Nephron (organoid): ENCODE data around the gene ANKRD44.

ENCODE experiments used
- H3K27ac Mint-ChIP-seq, 3 experiments: 2 replicates each; pipeline ENCODE4 v1.8.0; 2020; ENCODE audit warnings: mixed read lengths in 3 of 3, mild to moderate bottlenecking in 2 of 3, moderate library complexity in 1 of 3
- H3K27me3 Mint-ChIP-seq: 2 replicates; pipeline ENCODE4 v1.8.0; 2021; ENCODE audit warnings: low read depth, mild to moderate bottlenecking, moderate library complexity, mixed read lengths
- H3K36me3 Mint-ChIP-seq: 2 replicates; pipeline ENCODE4 v1.8.0; 2020; ENCODE audit warnings: low read depth, mixed read lengths
- H3K4me1 Mint-ChIP-seq: 2 replicates; pipeline ENCODE4 v1.8.0; 2020; ENCODE audit warnings: mixed read lengths
- H3K4me3 Mint-ChIP-seq, 3 experiments: 2 replicates each; pipeline ENCODE4 v1.8.0; 2020; ENCODE audit warnings: mild to moderate bottlenecking in 3 of 3, mixed read lengths in 3 of 3, moderate library complexity in 2 of 3
- H3K9me3 Mint-ChIP-seq: 2 replicates; pipeline ENCODE4 v1.8.0; 2020; ENCODE audit warnings: mixed read lengths
- CTCF ChIP-seq, 3 experiments: fragments of 200-600 bp; sonication (generic); IDR thresholded peaks; one replicate each; pipeline ENCODE4 v1.5.0; 2021; ENCODE audit warnings: antibody characterized with exemption in 3 of 3; ENCODE audit not compliant: unreplicated experiment in 3 of 3

The ANKRD44 gene

GRCh38 chr2:196959734-196960338 is 350.7 kb downstream of the ANKRD44 start:
- peak overlapping the region; percentile 11 to 87 (median 28) for H3K27ac Mint-ChIP-seq

GRCh38 chr2:196959281-196959680 is 351.3 kb downstream of the ANKRD44 start:
- peaks cover 6% of the 10 kb centered on the region for H3K4me1 Mint-ChIP-seq
- H3K27ac Mint-ChIP-seq = peak overlapping the region; percentile 11 to 87 (median 28)
- H3K9me3 Mint-ChIP-seq = no peaks in the 10 kb centered on the region
- H3K4me3 Mint-ChIP-seq = no peak overlapping the region
- no peaks in the 10 kb centered on the region for H3K27me3 Mint-ChIP-seq
- H3K36me3 Mint-ChIP-seq = no peaks in the 10 kb centered on the region
- no peak for TF ChIP-seq CTCF (IDR thresholded peaks at IDR 0.05; ENCODE audit: unreplicated experiment in 3 of 3)

More at GRCh38 chr2:196959734-196960338, 350.7 kb downstream of the ANKRD44 start:
- TF ChIP-seq CTCF (IDR thresholded peaks at IDR 0.05; ENCODE audit: unreplicated experiment in 3 of 3) = no peak
- H3K4me1 Mint-ChIP-seq = peaks cover 6% of the 10 kb centered on the region
- H3K9me3 Mint-ChIP-seq = no peaks in the 10 kb centered on the region
- H3K4me3 Mint-ChIP-seq = no peak overlapping the region
- H3K36me3 Mint-ChIP-seq = no peaks in the 10 kb centered on the region
- H3K27me3 Mint-ChIP-seq = no peaks in the 10 kb centered on the region

- Mint-ChIP-seq H3K4me3 (no peak overlapping the region), H3K27ac (peak overlapping the region in 1 of 3 experiments; percentile 94), H3K27me3 (no peaks in the 10 kb centered on the region), H3K36me3 (no peaks in the 10 kb centered on the region), H3K9me3 (no peaks in the 10 kb centered on the region), H3K4me1 (peaks cover 6% of the 10 kb centered on the region)
- TF ChIP-seq CTCF (IDR thresholded peaks at IDR 0.05; ENCODE audit: unreplicated experiment in 3 of 3) = no peak
Measured at GRCh38 chr2:196957881-196958525, 352.6 kb downstream of the ANKRD44 start.

GRCh38 chr2:196957442-196957841 is 353.1 kb downstream of the ANKRD44 start:
- H3K27me3 Mint-ChIP-seq = no peaks in the 10 kb centered on the region
- peaks cover 6% of the 10 kb centered on the region for H3K4me1 Mint-ChIP-seq
- H3K9me3 Mint-ChIP-seq = no peaks in the 10 kb centered on the region
- no peak overlapping the region for H3K4me3 Mint-ChIP-seq
- no peak for TF ChIP-seq CTCF (IDR thresholded peaks at IDR 0.05; ENCODE audit: unreplicated experiment in 3 of 3)
- peak overlapping the region in 1 of 3 experiments; percentile 94 for H3K27ac Mint-ChIP-seq
- H3K36me3 Mint-ChIP-seq = no peaks in the 10 kb centered on the region

GRCh38 chr2:196956069-196956468 is 354.5 kb downstream of the ANKRD44 start:
- TF ChIP-seq CTCF (IDR thresholded peaks at IDR 0.05; ENCODE audit: unreplicated experiment in 3 of 3) = no peak
- Mint-ChIP-seq H3K4me1 (peaks cover 6% of the 10 kb centered on the region), H3K9me3 (no peaks in the 10 kb centered on the region), H3K27ac (no peak overlapping the region), H3K36me3 (no peaks in the 10 kb centered on the region), H3K27me3 (no peaks in the 10 kb centered on the region), H3K4me3 (no peak overlapping the region)

GRCh38 chr2:196955036-196955435 is 355.5 kb downstream of the ANKRD44 start:
- Mint-ChIP-seq H3K36me3 (no peaks in the 10 kb centered on the region), H3K27me3 (no peaks in the 10 kb centered on the region), H3K4me3 (no peak overlapping the region), H3K27ac (no peak overlapping the region), H3K9me3 (no peaks in the 10 kb centered on the region), H3K4me1 (peaks cover 6% of the 10 kb centered on the region)
- no peak for TF ChIP-seq CTCF (IDR thresholded peaks at IDR 0.05; ENCODE audit: unreplicated experiment in 3 of 3)
